WTC11 (cell line): Measurements from ENCODE around the gene ZFYVE28. TPM values are rescaled to one million over a fixed set of nuclear protein-coding genes. Genes with fewer than 3 reads are reported as not detected.

Source experiments
- ATAC-seq: fragments of 200-7000 bp; cut with Tn5 transposase; 2 replicates; pipeline ENCODE4 v1.10.0; 2021; ENCODE audit warnings: mild to moderate bottlenecking, moderate library complexity
- CTCF ChIA-PET: fragments of 300-600 bp; sonication (Branson Sonifier 250); formaldehyde crosslinking; loops from one replicate; lab custom pipeline; 2021; ENCODE audit warnings: antibody characterized with exemption; lab: Charles Lee
- POLR2A ChIA-PET: fragments of 350-600 bp; sonication (Branson Sonifier 250); formaldehyde crosslinking; loops from one replicate; lab custom pipeline; 2021; ENCODE audit warnings: antibody characterized with exemption; lab: Charles Lee
- DNase-seq: peaks from one replicate; pipeline ENCODE4 v3.0.0; 2021; ENCODE audit warnings: low spot score
- H3K27ac Mint-ChIP-seq: 2 replicates; pipeline ENCODE4 v1.8.0; 2021; ENCODE audit warnings: mixed read lengths
- H3K27me3 Mint-ChIP-seq: 2 replicates; pipeline ENCODE4 v1.8.0; 2021; ENCODE audit warnings: low read depth, mild to moderate bottlenecking, moderate library complexity, mixed read lengths
- H3K36me3 Mint-ChIP-seq: 2 replicates; pipeline ENCODE4 v1.8.0; 2021; ENCODE audit warnings: mixed read lengths
- H3K4me1 Mint-ChIP-seq: 2 replicates; pipeline ENCODE4 v1.8.0; 2022; ENCODE audit warnings: mixed read lengths
- H3K4me3 Mint-ChIP-seq: 2 replicates; pipeline ENCODE4 v1.8.0; 2021; ENCODE audit warnings: mild to moderate bottlenecking, moderate library complexity, mixed read lengths
- H3K9me3 Mint-ChIP-seq: 2 replicates; pipeline ENCODE4 v1.8.0; 2021; ENCODE audit warnings: mixed read lengths
- ARID4B ChIP-seq: sonication (generic); formaldehyde crosslinking; IDR thresholded peaks from 2 replicates; pipeline ENCODE4 v1.8.0; 2023; ENCODE audit warnings: missing genetic modification reagents, mild to moderate bottlenecking, borderline replicate concordance
- ATF2 ChIP-seq: sonication (generic); formaldehyde crosslinking; IDR thresholded peaks from 2 replicates; pipeline ENCODE4 v1.8.1; 2022; ENCODE audit warnings: low read depth, missing genetic modification reagents, borderline replicate concordance
- MAX ChIP-seq: sonication (generic); formaldehyde crosslinking; IDR thresholded peaks from 2 replicates; pipeline ENCODE4 v1.8.0; 2022; ENCODE audit warnings: mild to moderate bottlenecking, missing genetic modification reagents
- PRDM15 ChIP-seq: sonication (generic); formaldehyde crosslinking; IDR thresholded peaks from 2 replicates; pipeline ENCODE4 v1.8.0; 2022; ENCODE audit warnings: missing genetic modification reagents
- SOX15 ChIP-seq: fragments of 250-450 bp; sonication (Bioruptor Pico); IDR thresholded peaks from 2 replicates; pipeline ENCODE4 v1.9.0; 2021; ENCODE audit warnings: mild to moderate bottlenecking
- ZNF138 ChIP-seq: sonication (generic); formaldehyde crosslinking; conservative IDR thresholded peaks from 2 replicates; pipeline ENCODE4 v1.8.1; 2022; ENCODE audit warnings: mild to moderate bottlenecking, moderate library complexity, missing genetic modification reagents
- total RNA-seq: library from RNA; stranded (reverse); gene quantifications from 3 replicates; pipeline ENCODE4 v1.2.3, GENCODE V29; 2021

The ZFYVE28 gene
- total RNA-seq, 1 experiment from 2014 or later = 7.8 TPM

GRCh38 chr4:2377241-2377640, 41.2 kb downstream of the ZFYVE28 start:
- CTCF ChIA-PET = interaction anchor here (1.2 kb wide), 1 partner anchor 157 kb away, joined by 5 read pairs; no protein-coding TSS in a partner anchor

More at GRCh38 chr4:2377241-2377640, 41.2 kb downstream of the ZFYVE28 start:
- peaks cover 19% of the 10 kb centered on the region for H3K36me3 Mint-ChIP-seq
- no peaks in the 10 kb centered on the region; the same call in 1 of the 2 replicates for H3K27me3 Mint-ChIP-seq
- TF ChIP-seq ZNF138 (CRISPR knock-in tag) (no peak), PRDM15 (CRISPR knock-in tag) (no peak), MAX (no peak), ATF2 (CRISPR knock-in tag) (no peak), ARID4B (CRISPR knock-in tag) (no peak), SOX15 (no peak)
- POLR2A ChIA-PET = no interaction called here
- H3K4me1 Mint-ChIP-seq = peaks cover 3% of the 10 kb centered on the region; the same call in 1 of the 2 replicates
- no peak for ATAC-seq
- no peak for DNase-seq
- peaks cover 32% of the 10 kb centered on the region for H3K9me3 Mint-ChIP-seq
- no peak overlapping the region for H3K4me3 Mint-ChIP-seq
- no peak overlapping the region for H3K27ac Mint-ChIP-seq
